ENCODE results near the gene SEMA4A. TPM values are rescaled to one million over a fixed set of nuclear protein-coding genes. Genes with fewer than 3 reads are reported as not detected.

The SEMA4A gene
- total RNA-seq, 1 experiment from 2014 or later: 6.9 TPM

- Mint-ChIP-seq H3K27ac (ENCODE audit: unreplicated experiment) (peak overlapping the region; percentile 99), H3K4me1 (ENCODE audit: low read depth, unreplicated experiment) (peaks cover 89% of the 10 kb centered on the region), H3K9me3 (ENCODE audit: low read depth, unreplicated experiment) (no peaks in the 10 kb centered on the region), H3K36me3 (ENCODE audit: insufficient read depth, unreplicated experiment) (peaks cover 98% of the 10 kb centered on the region), H3K4me3 (ENCODE audit: low read depth, unreplicated experiment) (peak overlapping the region; percentile 82), H3K27me3 (ENCODE audit: unreplicated experiment) (no peaks in the 10 kb centered on the region)
- CTCF ChIA-PET: interaction anchor here (0.7 to 4.6 kb wide), 5 partner anchors 9 to 91 kb away, joined by 3 to 32 read pairs (median 7); partner anchors contain the start of gene PMF1
- BruUV-seq (replicated peaks): no TSS peak
- no peak for DNase-seq
- intact Hi-C loops (cut with micrococcal nuclease; ENCODE audit: unreplicated experiment): no loop called here
- TF ChIP-seq CTCF (IDR thresholded peaks at IDR 0.05; ENCODE audit: unreplicated experiment): no peak
Observed at GRCh38 chr1:156121457-156121856, 31.9 kb upstream of the SEMA4A start.

- peak overlapping the region; percentile 99 for H3K27ac Mint-ChIP-seq (ENCODE audit: unreplicated experiment)
- H3K4me1 Mint-ChIP-seq (ENCODE audit: low read depth, unreplicated experiment): peaks cover 94% of the 10 kb centered on the region
- peak overlapping the region; percentile 82 for H3K4me3 Mint-ChIP-seq (ENCODE audit: low read depth, unreplicated experiment)
- CTCF ChIA-PET: interaction anchor here (1.3 to 11.1 kb wide), 2 partner anchors 24 to 103 kb away, joined by 5 to 356 read pairs; no protein-coding TSS in a partner anchor
- no peaks in the 10 kb centered on the region for H3K27me3 Mint-ChIP-seq (ENCODE audit: unreplicated experiment)
- intact Hi-C loops (cut with micrococcal nuclease; ENCODE audit: unreplicated experiment): no loop called here
- TF ChIP-seq CTCF (IDR thresholded peaks at IDR 0.05; ENCODE audit: unreplicated experiment): no peak
- BruUV-seq (replicated peaks): no TSS peak
- H3K9me3 Mint-ChIP-seq (ENCODE audit: low read depth, unreplicated experiment): no peaks in the 10 kb centered on the region
- DNase-seq: no peak
- H3K36me3 Mint-ChIP-seq (ENCODE audit: insufficient read depth, unreplicated experiment): peaks cover 98% of the 10 kb centered on the region
Observed at GRCh38 chr1:156122086-156122485, 31.3 kb upstream of the SEMA4A start.

- H3K27ac Mint-ChIP-seq (ENCODE audit: unreplicated experiment): peak overlapping the region; percentile 99
- no peaks in the 10 kb centered on the region for H3K27me3 Mint-ChIP-seq (ENCODE audit: unreplicated experiment)
- no TSS peak for BruUV-seq (replicated peaks)
- CTCF ChIA-PET: interaction anchor here (0.9 to 11.1 kb wide), 4 partner anchors 8 to 103 kb away, joined by 3 to 356 read pairs (median 6); partner anchors contain the start of genes LMNA and PMF1
- H3K9me3 Mint-ChIP-seq (ENCODE audit: low read depth, unreplicated experiment): no peaks in the 10 kb centered on the region
- H3K4me3 Mint-ChIP-seq (ENCODE audit: low read depth, unreplicated experiment): peak overlapping the region; percentile 82
- peaks cover 98% of the 10 kb centered on the region for H3K4me1 Mint-ChIP-seq (ENCODE audit: low read depth, unreplicated experiment)
- TF ChIP-seq CTCF (IDR thresholded peaks at IDR 0.05; ENCODE audit: unreplicated experiment): no peak
- peaks cover 98% of the 10 kb centered on the region for H3K36me3 Mint-ChIP-seq (ENCODE audit: insufficient read depth, unreplicated experiment)
- peak; percentile 77 for DNase-seq
- intact Hi-C loops (cut with micrococcal nuclease; ENCODE audit: unreplicated experiment): no loop called here
Observed at GRCh38 chr1:156122519-156123355, 30.6 kb upstream of the SEMA4A start.

- intact Hi-C loops (cut with micrococcal nuclease; ENCODE audit: unreplicated experiment): no loop called here
- TF ChIP-seq CTCF (IDR thresholded peaks at IDR 0.05; ENCODE audit: unreplicated experiment): peak; percentile 18
- peaks cover 98% of the 10 kb centered on the region for H3K36me3 Mint-ChIP-seq (ENCODE audit: insufficient read depth, unreplicated experiment)
- H3K4me3 Mint-ChIP-seq (ENCODE audit: low read depth, unreplicated experiment): peak overlapping the region; percentile 82
- H3K9me3 Mint-ChIP-seq (ENCODE audit: low read depth, unreplicated experiment): no peaks in the 10 kb centered on the region
- no peaks in the 10 kb centered on the region for H3K27me3 Mint-ChIP-seq (ENCODE audit: unreplicated experiment)
- H3K4me1 Mint-ChIP-seq (ENCODE audit: low read depth, unreplicated experiment): peaks cover 97% of the 10 kb centered on the region
- CTCF ChIA-PET: interaction anchor here (0.9 to 11.1 kb wide), 4 partner anchors 9 to 102 kb away, joined by 3 to 356 read pairs (median 6); partner anchors contain the start of genes LMNA and PMF1
- DNase-seq: peak; percentile 97
- BruUV-seq (replicated peaks): no TSS peak
- peak overlapping the region; percentile 99 for H3K27ac Mint-ChIP-seq (ENCODE audit: unreplicated experiment)
Observed at GRCh38 chr1:156123356-156124196, 29.8 kb upstream of the SEMA4A start.
